Left renal cortex interstitium (tissue), 4 donors: ENCODE measurements around the gene TTC28. TPM values are rescaled to one million over a fixed set of nuclear protein-coding genes. Genes with fewer than 3 reads are reported as not detected.
"Not testable (repeated sequence)": the region's sequence is repeated elsewhere in the genome, so short reads cannot be mapped to it uniquely, and the experiment has no call there.

Experiments
- DNase-seq, 4 donors: peaks; one replicate each; pipeline ENCODE4 v3.0.0-alpha.2; 2013; ENCODE audit warnings: low read depth in 4 of 4, low spot score in 2 of 4, missing footprints in 1 of 4
- polyA plus RNA-seq, 4 donors: library from polyadenylated mRNA; unstranded; fragments of 120-200 nt; gene quantifications; one replicate each; pipeline ENCODE4 v1.2.1, GENCODE V29; 2013; ENCODE audit not compliant: insufficient read length in 4 of 4

TTC28 gene
- 10 to 100 TPM; 26.0 to 49.6 (median 35.9) TPM for polyA plus RNA-seq

GRCh38 chr22:28679611-28680287, at the start of gene TTC28:
Gene TTC28, minus strand, starts transcription at chr22:28679840. Its CDS starts 117 bp downstream, at chr22:28679723.
- DNase-seq: peak; percentile 53 to 77 (median 73)

- no peak for DNase-seq
Observed at GRCh38 chr22:28728621-28729313, 49.1 kb upstream of the TTC28 start.

GRCh38 chr22:28728002-28728401, 48.4 kb upstream of the TTC28 start:
- DNase-seq: no peak

GRCh38 chr22:28718044-28718443, 38.4 kb upstream of the TTC28 start:
- DNase-seq: no peak

GRCh38 chr22:28716686-28717085, 37.0 kb upstream of the TTC28 start:
- no peak for DNase-seq

- DNase-seq: no peak
Observed at GRCh38 chr22:28715611-28716010, 36.0 kb upstream of the TTC28 start.

- DNase-seq: no peak
Observed at GRCh38 chr22:28714043-28714628, 34.5 kb upstream of the TTC28 start.

- no peak for DNase-seq
Observed at GRCh38 chr22:28711820-28712777, 32.5 kb upstream of the TTC28 start.

GRCh38 chr22:28711341-28711740, 31.7 kb upstream of the TTC28 start:
- no peak for DNase-seq

- DNase-seq: no peak
Observed at GRCh38 chr22:28710576-28711191, 31.0 kb upstream of the TTC28 start.

GRCh38 chr22:28710107-28710506, 30.5 kb upstream of the TTC28 start:
- no peak for DNase-seq

GRCh38 chr22:28706845-28707244, 27.2 kb upstream of the TTC28 start:
- no peak for DNase-seq

GRCh38 chr22:28703436-28703835, 23.8 kb upstream of the TTC28 start:
- DNase-seq: no peak

GRCh38 chr22:28702891-28703290, 23.3 kb upstream of the TTC28 start:
- DNase-seq: no peak

GRCh38 chr22:28693041-28693760, 13.6 kb upstream of the TTC28 start:
- not testable (repeated sequence) for DNase-seq

- not testable (repeated sequence) for DNase-seq
Observed at GRCh38 chr22:28689796-28690195, 10.2 kb upstream of the TTC28 start.

GRCh38 chr22:28682966-28683365, 3.3 kb upstream of the TTC28 start:
- not testable (repeated sequence) for DNase-seq

- not testable (repeated sequence) for DNase-seq
Observed at GRCh38 chr22:28680813-28681490, 1.3 kb upstream of the TTC28 start.
